ENCODE results near the gene PAEP.

PAEP gene

DNA sequence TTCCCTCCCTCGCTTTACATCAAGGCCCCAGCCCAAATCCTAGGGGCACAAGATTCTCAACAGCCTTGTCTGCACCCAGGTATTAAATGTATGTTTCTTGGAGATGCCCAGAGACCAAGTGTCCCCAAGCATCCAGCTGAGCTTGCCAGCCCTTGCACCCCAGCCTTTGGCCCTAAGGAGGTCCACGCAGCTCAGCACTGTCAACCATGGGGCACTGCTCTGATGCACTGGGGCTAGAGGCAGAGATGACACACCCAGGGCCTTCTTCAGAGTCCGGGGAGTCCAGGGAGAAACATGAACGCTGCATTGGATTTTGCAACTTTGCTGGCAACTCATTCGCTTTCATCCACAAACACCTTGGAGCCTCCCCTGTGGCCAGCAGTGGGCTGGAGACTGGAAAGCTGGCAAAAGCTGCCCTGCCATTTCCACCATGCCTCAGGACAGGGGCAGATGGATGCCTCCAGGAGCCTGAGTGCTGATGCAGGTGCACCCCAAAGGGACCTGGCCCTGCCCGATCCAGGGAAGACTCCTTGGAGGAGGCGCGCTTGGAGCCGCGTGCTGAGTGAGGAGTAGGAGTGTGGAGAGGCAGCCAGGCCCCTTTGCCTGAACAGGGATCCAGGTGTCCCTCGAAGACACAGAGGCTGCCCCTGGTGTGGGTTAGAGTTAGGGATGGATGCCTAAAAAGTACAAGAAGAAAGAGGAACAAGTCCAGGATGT, 19.3 kb downstream of the PAEP start:
- DNase-seq, result no peak

- DNase-seq, result no peak
Observed at GRCh38 chr9:135581636-135582426, 20.3 kb downstream of the PAEP start.

DNA sequence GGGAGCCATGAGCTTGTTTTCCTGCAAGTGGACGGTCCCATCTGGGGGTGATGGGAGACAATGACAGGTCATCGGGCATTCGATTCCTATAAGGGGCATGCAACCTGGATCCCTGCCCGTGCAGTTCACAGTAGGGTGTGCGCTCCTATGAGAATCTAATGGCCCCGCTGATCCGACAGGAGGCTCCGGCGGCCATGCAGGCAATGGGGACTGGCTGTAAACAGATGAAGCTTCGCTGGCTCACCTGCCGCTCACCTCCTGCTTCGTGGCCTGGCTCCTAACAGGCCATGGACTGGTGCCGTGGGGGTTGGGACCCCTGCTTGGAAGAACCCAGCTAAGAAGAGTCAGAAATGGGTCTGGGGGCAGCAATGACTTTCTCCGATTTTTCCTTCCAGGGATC, 21.0 kb downstream of the PAEP start:
- DNase-seq, result no peak

DNA sequence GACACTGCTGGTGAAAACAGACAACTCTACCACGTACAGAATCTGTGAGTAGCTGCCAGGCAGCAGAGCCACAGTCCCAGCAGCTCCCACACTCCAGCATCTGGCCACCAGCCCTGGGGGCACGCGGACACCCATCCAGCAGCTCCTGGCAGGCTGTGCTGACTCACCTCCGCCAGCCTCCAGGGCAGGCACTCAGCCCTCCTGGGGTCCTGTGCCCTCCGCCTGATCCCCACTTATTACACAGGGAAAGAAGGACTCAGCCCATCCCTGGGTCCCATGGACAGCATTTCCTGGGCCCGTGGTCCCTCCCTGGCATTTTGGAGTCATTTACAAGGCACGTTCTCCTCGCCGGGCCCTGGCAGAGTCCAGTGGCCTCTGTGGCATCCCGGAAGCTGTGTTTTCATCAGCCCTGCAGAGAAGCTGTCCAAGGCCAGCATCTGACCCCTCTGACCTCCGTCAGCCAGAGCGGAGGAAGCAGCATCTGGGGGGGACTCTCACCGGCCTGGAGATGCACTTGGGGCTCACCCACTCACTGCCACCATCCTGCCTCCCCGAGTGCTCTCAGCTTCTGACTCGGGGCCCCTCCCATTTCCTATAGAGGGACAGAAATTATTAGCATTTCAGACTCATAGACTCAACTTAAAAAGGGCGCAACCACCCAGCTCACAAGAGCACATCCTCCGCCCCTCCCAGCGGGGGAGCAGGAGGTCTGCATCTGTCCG, 21.6 kb downstream of the PAEP start:
- DNase-seq, result no peak

GRCh38 chr9:135583688-135584011, 22.1 kb downstream of the PAEP start:
- DNase-seq, result no peak

DNA sequence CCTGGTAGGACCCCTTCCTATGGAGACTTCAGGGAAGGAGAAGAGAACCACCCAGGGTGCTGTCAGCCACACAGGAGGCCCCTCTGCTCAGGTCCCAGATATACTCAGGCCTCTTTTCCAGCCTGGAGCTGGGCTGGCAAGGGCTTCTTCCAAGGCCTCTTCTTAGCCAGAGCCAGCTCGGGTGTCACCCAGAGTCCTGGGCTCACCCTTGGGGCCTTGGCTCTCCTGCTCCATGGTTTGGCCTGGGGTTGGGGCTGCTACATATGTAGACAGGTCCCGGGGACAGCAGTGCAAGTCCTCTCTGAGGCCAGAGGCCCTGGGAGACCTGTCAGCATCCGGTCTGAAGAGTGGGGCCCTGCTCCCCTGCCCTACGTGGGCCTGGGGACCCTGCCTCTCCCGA, 22.8 kb downstream of the PAEP start:
- DNase-seq, result no peak

DNA sequence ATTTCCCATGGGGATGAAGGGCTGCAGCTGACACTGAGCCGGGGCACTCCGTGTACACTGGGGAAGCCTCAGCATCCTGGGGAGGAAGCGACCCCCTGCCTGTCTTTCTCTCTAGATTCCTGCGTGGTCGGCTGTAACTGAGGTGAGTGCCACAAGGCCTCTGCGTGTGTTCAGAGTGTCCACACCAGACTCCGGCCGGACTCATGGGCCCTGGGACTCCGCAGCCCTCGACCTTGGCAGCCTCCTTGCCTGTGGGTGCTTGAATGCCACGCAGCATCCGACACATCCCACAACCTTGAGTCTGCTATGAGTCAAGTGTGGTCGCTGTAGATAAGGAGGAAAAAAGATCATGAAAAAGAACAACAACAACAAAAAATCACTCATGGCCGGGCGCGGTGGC, 23.4 kb downstream of the PAEP start:
- no peak for DNase-seq

GRCh38 chr9:135586601-135587109, 25.1 kb downstream of the PAEP start:
- no peak for DNase-seq

DNA sequence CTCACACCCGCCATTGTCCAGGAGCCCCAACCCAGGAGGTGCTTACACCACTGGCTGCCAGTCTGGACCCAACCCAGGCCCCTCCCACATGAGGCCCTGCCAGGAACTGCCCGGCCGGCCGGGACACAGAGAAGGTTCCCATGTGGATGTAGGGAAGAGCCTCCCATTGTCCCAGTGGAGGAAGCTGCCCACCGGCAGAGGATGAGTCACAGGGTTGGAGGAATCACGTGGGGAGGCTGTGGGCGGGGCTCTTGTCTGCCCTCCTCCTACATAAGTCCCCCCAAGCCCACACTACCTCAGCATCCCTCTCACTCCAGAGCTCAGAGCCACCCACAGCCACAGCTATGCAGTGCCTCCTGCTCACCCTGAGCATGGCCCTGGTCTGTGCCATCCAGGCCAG, 26.1 kb downstream of the PAEP start:
- no peak for DNase-seq

DNA sequence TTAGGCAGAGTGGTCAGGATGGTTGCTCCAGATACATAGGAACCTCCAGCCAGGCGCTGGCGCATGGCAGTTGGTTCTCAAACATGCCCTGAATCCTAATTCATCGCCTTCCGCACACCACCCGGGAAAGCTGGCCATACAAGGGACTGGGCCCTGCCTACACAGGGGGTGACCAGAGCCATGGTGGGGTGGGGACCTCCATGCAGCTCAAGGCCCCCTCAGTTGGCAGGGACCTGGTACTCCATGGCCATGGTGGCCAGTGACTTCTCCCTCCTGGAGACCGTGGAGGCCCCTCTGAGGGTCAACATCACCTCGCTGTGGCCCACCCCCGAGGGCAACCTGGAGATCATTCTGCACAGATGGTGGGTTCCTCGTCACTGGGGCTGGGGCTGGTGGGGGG, 26.8 kb downstream of the PAEP start:
- DNase-seq, result no peak

GRCh38 chr9:135588886-135589595, 27.5 kb downstream of the PAEP start:
- no peak for DNase-seq

GRCh38 chr9:135589596-135590485, 28.3 kb downstream of the PAEP start:
- no peak for DNase-seq

DNA sequence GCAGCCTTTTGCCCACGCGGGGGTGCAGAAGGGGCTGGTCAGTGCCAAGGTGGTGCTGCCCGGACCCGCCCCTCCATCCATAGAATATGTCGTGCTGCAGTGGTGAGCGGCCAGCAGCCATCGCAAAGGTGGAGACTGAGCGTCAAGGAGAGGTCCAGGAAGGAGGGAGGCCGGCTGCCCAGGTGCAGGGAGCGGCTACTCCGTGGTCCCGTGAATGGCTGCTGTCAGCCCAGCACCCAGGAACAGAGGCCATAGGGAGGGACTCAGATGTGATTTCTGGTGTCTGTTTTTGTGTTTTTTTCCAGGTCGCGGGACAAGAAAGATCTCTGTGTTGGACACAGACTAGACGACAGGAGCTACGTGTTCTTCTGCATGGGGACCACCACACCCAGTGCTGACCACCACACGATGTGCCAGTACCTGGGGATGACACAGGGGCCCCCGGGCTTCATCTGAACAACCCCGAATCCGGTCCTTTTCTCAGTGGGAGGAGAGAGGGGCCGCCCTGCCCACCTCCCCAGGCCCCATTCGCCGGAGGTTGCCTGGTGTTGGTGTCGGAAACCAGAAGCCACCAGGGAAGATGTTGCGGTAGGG, 29.0 kb downstream of the PAEP start:
- no peak for DNase-seq

DNA sequence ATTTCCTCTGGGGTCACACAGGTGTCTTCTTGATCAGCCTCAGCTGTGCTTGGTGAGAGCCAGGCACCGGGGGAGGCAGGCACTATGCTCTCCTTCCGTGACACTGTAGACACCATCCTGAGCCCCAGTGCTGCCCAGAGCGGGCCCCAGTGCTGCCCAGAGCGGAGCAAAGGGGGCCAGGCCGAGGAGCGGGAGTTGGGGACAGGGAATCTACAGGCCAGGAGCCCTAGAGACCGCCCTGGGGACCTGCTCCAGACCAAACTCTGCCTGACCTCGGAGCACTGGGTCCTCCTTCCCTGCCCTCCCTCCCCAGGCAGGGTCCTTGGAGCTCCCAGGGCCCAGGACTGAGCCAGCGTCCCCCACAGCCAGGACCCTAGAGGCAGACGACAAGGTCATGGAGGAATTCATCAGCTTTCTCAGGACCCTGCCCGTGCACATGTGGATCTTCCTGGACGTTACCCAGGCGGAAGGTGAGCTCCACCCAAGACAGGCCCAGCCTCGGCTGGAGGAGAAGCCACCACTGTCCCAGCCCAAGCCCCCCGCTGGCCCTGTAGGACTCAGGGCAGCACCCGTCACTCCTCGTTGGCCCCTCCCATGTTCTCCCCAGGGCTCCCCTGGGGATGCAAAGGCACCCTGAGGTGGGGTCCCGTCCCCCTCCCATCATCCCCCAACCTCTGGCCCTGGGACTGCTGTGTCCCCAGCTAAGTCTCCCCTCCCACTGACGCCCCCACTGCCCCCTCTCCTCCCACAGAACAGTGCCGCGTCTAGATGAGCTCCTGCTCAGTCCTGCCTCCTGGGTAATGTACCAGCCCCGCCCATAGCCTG, 30.2 kb downstream of the PAEP start:
- DNase-seq, result no peak

GRCh38 chr9:135592331-135592590, 30.7 kb downstream of the PAEP start:
- DNase-seq, result no peak

DNA sequence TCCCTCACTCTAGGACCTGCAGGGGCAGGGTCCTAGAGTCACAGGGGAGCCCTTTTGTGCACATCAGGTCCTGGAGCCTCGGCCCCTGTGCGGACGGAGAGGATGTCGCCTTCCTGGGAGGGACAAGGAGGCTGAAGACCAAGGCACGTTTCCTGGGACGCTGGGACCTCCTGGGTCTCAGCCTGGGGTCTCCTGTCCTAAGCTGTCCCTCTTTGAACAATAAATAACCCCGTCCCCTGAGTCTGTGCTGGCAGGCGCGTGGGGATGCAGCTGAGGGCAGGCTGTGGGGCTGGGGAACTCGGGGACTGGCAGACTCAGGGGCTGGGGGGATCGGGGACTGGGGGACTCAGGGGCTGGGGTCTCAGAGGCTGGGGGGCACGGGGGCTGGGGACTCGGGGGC, 31.1 kb downstream of the PAEP start:
- no peak for DNase-seq

- DNase-seq, result no peak
Observed at GRCh38 chr9:135596211-135596610, 34.7 kb downstream of the PAEP start.

DNA sequence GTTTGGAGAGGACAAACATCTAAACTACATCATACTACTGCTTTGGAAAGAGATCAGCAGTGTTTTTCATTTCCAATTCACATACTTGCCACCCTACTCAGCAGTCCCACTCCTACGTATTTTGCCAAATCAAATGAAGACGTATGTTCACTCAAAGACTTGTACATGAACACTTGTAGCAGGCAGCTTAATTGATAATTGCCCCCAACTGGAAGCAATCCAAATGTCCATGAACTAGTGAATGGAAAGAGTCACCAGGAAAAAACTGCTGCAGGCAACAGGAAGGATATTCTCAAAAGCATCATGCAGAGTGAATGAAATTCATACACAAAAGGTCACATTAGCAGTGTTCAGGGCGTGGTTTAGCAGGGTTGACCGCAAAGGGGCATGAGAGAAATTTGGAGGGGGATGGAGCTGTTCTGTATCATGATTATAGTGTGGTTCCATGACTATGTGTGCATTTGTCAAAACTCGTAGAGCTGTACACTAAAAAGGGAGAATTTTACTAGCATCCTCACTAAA, 38.8 kb downstream of the PAEP start:
- no peak for DNase-seq

DNA sequence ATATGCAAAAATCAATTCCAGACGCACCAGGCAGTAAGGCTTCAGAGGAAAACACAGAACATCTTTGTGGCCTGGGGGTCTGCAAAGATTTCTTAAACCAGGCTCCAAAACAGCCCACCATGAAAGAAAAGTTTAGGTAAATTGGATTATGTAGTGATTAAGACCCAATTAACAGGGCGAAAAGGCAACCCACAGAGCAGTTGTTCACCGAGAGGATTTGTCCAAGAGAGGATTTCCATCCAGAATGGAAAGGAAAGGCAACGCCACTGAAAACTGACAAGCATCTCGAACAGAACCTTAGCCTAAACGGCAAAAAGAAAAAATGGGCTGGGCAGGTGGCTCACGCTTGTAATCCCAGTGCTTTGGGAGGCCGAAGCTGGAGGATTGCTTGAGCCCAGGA, 40.4 kb downstream of the PAEP start:
- no peak for DNase-seq

DNA sequence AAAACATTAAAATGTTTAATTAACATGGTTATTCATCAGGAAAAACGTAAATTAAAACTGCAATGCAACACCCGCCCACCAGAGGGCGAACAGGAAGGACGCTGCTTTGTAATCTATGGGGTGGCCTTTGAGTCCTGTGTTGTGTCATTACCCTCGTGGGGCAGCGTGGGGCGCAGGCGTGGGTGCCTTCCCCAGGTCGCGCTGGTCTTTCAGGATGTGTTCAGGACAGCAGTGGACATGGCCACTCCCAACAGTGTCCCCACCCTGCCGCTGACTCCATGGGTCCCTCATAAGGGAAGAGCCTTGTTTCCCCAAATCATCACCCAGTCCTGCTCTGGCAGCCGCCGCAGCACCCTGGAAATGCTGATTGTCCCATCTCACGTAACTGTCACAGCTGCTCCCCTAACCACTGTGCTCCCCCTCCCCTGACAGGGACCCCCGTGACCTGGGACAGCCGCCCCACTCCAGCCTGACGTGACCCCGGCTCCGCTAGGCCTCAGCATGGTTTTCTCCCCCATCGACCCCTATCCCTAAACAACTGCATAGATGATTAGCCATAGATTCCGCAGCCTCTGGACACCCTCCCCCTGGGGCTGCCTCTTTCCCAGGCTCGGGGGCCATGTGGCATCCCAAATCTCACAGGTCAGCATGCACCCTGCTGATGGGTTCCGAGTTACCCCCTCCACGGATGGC, 41.4 kb downstream of the PAEP start:
- no peak for DNase-seq
